ENCODE measurements around the gene SUSD4. TPM values are rescaled to one million over a fixed set of nuclear protein-coding genes. Genes with fewer than 3 reads are reported as not detected.

The SUSD4 gene
- total and polyA plus RNA-seq, 2 of the 4 experiments (the other 2 are of a cell fraction): 1.8 to 2.7 TPM

GRCh38 chr1:223358826-223359225 is 5.2 kb downstream of the SUSD4 start:
- Histone ChIP-seq H3K14ac (replicated peaks; ENCODE audit: low read depth, low read length) (no peak overlapping the region), H2AK5ac (ENCODE audit: low read depth, low read length) (no peak overlapping the region), H2BK5ac (ENCODE audit: low read depth, low read length, poor library complexity, severe bottlenecking) (no peak overlapping the region), H4K20me1 (ENCODE audit: insufficient read depth, low read length) (no peaks in the 10 kb centered on the region), H3K27me3 (ENCODE audit: control insufficient read depth, insufficient read depth, low read length) (peaks cover 49% of the 10 kb centered on the region), H3K4ac (ENCODE audit: low read depth, low read length) (no peak overlapping the region), H3K36me3 (ENCODE audit: control insufficient read depth, insufficient read depth, low read length) (no peaks in the 10 kb centered on the region), H3K9me1 (ENCODE audit: insufficient read depth, low read length) (no peaks in the 10 kb centered on the region), H3K18ac (ENCODE audit: low read depth, low read length) (no peak overlapping the region), H3K9me3 (ENCODE audit: control insufficient read depth, insufficient read depth, low read length) (no peaks in the 10 kb centered on the region), H2BK120ac (ENCODE audit: low read depth, low read length) (no peak overlapping the region), H3K56ac (ENCODE audit: extremely low read depth, insufficient read depth, low read length) (no peak overlapping the region), H3K79me1 (ENCODE audit: low read depth in 1 of 2, low read length in 2 of 2) (no peaks in the 10 kb centered on the region), H3K23ac (ENCODE audit: low read depth, low read length) (no peak overlapping the region), H3K4me1 (ENCODE audit: control insufficient read depth, insufficient read depth, low read length) (peaks cover 1% of the 10 kb centered on the region; the same call in 1 of the 2 replicates), H3K27ac (ENCODE audit: insufficient read depth, low read length) (no peak overlapping the region), H2AFZ (replicated peaks; ENCODE audit: low read length, poor library complexity) (no peak overlapping the region), H3K4me2 (ENCODE audit: low read depth, low read length) (no peak overlapping the region), H4K91ac (ENCODE audit: insufficient read depth, low read depth, low read length) (no peak overlapping the region), H3K4me3 (ENCODE audit: insufficient read depth, low read depth, low read length) (no peak overlapping the region), H2BK20ac (ENCODE audit: low read depth, low read length) (no peak overlapping the region), H2AK9ac (replicated peaks; ENCODE audit: low read depth, low read length, poor library complexity) (no peak overlapping the region), H4K5ac (ENCODE audit: low read depth, low read length) (no peak overlapping the region), H3K9ac (ENCODE audit: low read depth, low read length) (no peak overlapping the region), H4K8ac (ENCODE audit: low read depth in 2 of 2, low read length in 2 of 2) (no peak overlapping the region), H2BK15ac (ENCODE audit: low read depth, low read length) (no peak overlapping the region)
- BruUV-seq (replicated peaks): no TSS peak
- intact Hi-C loops (cut with micrococcal nuclease): no loop called here
- POLR2A ChIA-PET (ENCODE audit: unreplicated experiment): no interaction called here
- dilution Hi-C loops (cut with HindIII; ENCODE audit: low sequenced_read_pairs, unreplicated experiment): no loop called here
- CTCF ChIA-PET: no interaction called here
- 100% methylated on average over 1 of the region's 3 CpGs; no CpG with 5 or more reads in 1 of the 2 experiments for WGBS, 2 experiments (ENCODE audit: extremely low coverage in 2 of 2, insufficient read length in 1 of 2)
- DNase-seq: no peak
- in situ Hi-C loops (cut with MboI; ENCODE audit: low sequenced_read_pairs): no loop called here
- TF ChIP-seq FOS (IDR thresholded peaks at IDR 0.05; ENCODE audit: low read depth, low read length): no peak
- TF ChIP-seq USF2 (IDR thresholded peaks at IDR 0.05; ENCODE audit: low read depth, low read length): no peak
- TF ChIP-seq, protein P1, sequence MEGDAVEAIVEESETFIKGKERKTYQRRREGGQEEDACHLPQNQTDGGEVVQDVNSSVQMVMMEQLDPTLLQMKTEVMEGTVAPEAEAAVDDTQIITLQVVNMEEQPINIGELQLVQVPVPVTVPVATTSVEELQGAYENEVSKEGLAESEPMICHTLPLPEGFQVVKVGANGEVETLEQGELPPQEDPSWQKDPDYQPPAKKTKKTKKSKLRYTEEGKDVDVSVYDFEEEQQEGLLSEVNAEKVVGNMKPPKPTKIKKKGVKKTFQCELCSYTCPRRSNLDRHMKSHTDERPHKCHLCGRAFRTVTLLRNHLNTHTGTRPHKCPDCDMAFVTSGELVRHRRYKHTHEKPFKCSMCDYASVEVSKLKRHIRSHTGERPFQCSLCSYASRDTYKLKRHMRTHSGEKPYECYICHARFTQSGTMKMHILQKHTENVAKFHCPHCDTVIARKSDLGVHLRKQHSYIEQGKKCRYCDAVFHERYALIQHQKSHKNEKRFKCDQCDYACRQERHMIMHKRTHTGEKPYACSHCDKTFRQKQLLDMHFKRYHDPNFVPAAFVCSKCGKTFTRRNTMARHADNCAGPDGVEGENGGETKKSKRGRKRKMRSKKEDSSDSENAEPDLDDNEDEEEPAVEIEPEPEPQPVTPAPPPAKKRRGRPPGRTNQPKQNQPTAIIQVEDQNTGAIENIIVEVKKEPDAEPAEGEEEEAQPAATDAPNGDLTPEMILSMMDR (conservative IDR thresholded peaks at IDR 0.05; ENCODE audit: low read depth, low read length): no peak
- TF ChIP-seq MAZ (IDR thresholded peaks at IDR 0.05; ENCODE audit: borderline replicate concordance, low read depth, low read length): no peak
- TF ChIP-seq MAFK (IDR thresholded peaks at IDR 0.05; ENCODE audit: low read depth, low read length): no peak
- TF ChIP-seq, protein P2, sequence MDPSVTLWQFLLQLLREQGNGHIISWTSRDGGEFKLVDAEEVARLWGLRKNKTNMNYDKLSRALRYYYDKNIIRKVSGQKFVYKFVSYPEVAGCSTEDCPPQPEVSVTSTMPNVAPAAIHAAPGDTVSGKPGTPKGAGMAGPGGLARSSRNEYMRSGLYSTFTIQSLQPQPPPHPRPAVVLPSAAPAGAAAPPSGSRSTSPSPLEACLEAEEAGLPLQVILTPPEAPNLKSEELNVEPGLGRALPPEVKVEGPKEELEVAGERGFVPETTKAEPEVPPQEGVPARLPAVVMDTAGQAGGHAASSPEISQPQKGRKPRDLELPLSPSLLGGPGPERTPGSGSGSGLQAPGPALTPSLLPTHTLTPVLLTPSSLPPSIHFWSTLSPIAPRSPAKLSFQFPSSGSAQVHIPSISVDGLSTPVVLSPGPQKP (IDR thresholded peaks at IDR 0.05; ENCODE audit: borderline replicate concordance, low read depth, low read length): no peak
- no peak for TF ChIP-seq RCOR1 (IDR thresholded peaks at IDR 0.05; ENCODE audit: insufficient replicate concordance, low read length)
- TF ChIP-seq SMC3 (IDR thresholded peaks at IDR 0.05; ENCODE audit: low read depth, low read length): no peak
- no peak for TF ChIP-seq CHD1 (IDR thresholded peaks at IDR 0.05; ENCODE audit: low read depth, low read length)
- no peak for TF ChIP-seq MXI1 (IDR thresholded peaks at IDR 0.05; ENCODE audit: borderline replicate concordance, low read depth, low read length)
- TF ChIP-seq BHLHE40 (IDR thresholded peaks at IDR 0.05; ENCODE audit: low read depth, low read length): no peak
- TF ChIP-seq POLR2A (IDR thresholded peaks at IDR 0.05; ENCODE audit: low read depth, low read length): no peak
- TF ChIP-seq CEBPB (IDR thresholded peaks at IDR 0.05; ENCODE audit: low read depth, low read length): no peak
- TF ChIP-seq RFX5 (IDR thresholded peaks at IDR 0.05; ENCODE audit: low read depth, low read length): no peak
- no peak for TF ChIP-seq NFE2L2 (IDR thresholded peaks at IDR 0.05; ENCODE audit: low read depth, low read length)
- no peak for TF ChIP-seq RAD21 (IDR thresholded peaks at IDR 0.05; ENCODE audit: low read length)
- ATAC-seq (ENCODE audit: low read depth): no peak
